AG04450 (cell line): ENCODE data around the gene UIMC1. TPM values are rescaled to one million over a fixed set of nuclear protein-coding genes. Genes with fewer than 3 reads are reported as not detected.

Source experiments
- CTCF ChIA-PET: fragments of 300-600, 350-600 bp; formaldehyde crosslinking; extraction: SDS; loops from one replicate; lab custom pipeline; 2022; ENCODE audit warnings: antibody characterized with exemption, inconsistent platforms; lab: Charles Lee
- POLR2A ChIA-PET: fragments of 350-600 bp; formaldehyde crosslinking; extraction: SDS; loops from one replicate; lab custom pipeline; 2021; ENCODE audit warnings: antibody characterized with exemption, inconsistent platforms; lab: Yijun Ruan, JAX
- DNase-seq: peaks from one replicate; pipeline ENCODE4 v3.0.0-alpha.2; 2011; ENCODE audit warnings: low read depth, low spot score
- H3K27ac ChIP-seq: one replicate; pipeline ENCODE4 v1.5.1; 2012; ENCODE audit warnings: low read depth, low read length, control low read depth
- H3K27me3 ChIP-seq: one replicate; pipeline ENCODE4 v1.6.0; 2012; ENCODE audit warnings: low read length; ENCODE audit not compliant: control insufficient read depth, insufficient read depth
- H3K4me3 ChIP-seq: 2 replicates; pipeline ENCODE4 v1.5.1; 2011; ENCODE audit warnings: mild to moderate bottlenecking, low read depth, low read length, control low read depth
- H3K9me3 ChIP-seq: 2 replicates; pipeline ENCODE4 v1.5.1; 2012; ENCODE audit warnings: low read length; ENCODE audit not compliant: control insufficient read depth, insufficient read depth
- polyA plus RNA-seq: library from polyadenylated mRNA; depleted of rRNA; stranded (reverse); fragments of >200 nt; gene quantifications from 2 replicates; pipeline ENCODE4 v1.2.3, GENCODE V29; 2011
- TF ChIP-seq, protein P1 (sequence below): IDR thresholded peaks from 2 replicates; pipeline ENCODE4 v1.5.1; 2011; ENCODE audit warnings: low read depth, low read length, control low read depth, inconsistent platforms

The UIMC1 gene
- polyA plus RNA-seq, 1 experiment, result 27.8 TPM

DNA sequence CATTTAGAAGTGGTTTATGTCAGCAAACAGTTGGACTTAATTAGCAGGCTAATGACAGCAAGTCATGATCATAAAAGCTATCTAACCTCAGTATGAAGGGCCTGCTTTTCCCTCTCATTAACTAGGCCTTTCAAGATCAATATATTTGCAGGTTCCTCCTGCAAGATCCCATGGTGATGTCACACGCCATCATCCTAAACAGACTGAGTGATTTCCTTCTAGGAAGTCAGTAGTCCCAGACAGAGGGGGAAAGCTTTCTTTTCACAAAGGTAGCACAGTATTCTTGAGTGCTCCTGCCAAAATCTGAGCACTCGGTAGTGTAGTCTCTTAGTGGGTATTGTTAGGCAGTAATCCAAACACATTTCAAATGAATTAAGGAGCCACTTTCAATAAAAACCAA, 52.5 kb downstream of the UIMC1 start:
- TF ChIP-seq, protein P1, sequence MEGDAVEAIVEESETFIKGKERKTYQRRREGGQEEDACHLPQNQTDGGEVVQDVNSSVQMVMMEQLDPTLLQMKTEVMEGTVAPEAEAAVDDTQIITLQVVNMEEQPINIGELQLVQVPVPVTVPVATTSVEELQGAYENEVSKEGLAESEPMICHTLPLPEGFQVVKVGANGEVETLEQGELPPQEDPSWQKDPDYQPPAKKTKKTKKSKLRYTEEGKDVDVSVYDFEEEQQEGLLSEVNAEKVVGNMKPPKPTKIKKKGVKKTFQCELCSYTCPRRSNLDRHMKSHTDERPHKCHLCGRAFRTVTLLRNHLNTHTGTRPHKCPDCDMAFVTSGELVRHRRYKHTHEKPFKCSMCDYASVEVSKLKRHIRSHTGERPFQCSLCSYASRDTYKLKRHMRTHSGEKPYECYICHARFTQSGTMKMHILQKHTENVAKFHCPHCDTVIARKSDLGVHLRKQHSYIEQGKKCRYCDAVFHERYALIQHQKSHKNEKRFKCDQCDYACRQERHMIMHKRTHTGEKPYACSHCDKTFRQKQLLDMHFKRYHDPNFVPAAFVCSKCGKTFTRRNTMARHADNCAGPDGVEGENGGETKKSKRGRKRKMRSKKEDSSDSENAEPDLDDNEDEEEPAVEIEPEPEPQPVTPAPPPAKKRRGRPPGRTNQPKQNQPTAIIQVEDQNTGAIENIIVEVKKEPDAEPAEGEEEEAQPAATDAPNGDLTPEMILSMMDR, result no peak
- no peak for DNase-seq
- ChIA-PET POLR2A (interaction anchor here (0.7 kb wide), 2 partner anchors 12 to 22 kb away, joined by 3 to 4 read pairs; no protein-coding TSS in a partner anchor), CTCF (interaction anchor here (1.2 kb wide), 1 partner anchor 293 kb away, joined by 8 read pairs; no protein-coding TSS in a partner anchor)
- Histone ChIP-seq H3K27ac (no peak overlapping the region), H3K27me3 (no peaks in the 10 kb centered on the region), H3K4me3 (no peak overlapping the region), H3K9me3 (no peaks in the 10 kb centered on the region)

DNA sequence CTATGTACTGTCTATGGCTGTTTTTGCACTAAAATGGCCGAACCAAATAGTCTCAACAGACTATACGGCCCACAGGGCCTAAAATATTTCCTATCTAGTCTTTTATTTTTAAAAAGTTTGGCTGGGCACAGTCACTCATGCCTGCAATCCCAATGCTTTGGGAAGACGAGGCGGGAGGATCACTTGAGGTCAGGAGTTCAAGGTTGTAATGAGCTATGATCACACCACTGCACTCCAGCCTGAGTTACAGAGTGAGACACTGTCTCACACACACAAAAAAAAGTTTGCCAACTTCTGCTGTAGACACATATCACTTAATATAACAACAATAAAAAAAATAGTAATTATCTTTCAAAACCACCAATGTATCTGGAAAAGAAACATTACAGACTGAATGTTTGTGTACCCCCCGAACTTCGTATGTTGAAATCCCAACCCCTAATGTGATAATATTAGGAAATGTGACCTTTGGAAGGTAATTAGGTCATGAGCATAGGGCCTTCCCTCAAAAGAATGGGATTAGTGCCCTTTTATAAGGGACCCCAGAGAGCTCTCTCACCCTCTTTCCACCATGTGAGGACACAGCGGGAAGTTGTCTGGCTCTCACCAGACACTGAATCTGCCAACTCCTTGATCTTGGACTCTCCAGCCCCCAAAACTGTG, 53.9 kb downstream of the UIMC1 start:
- H3K27me3 ChIP-seq, result no peaks in the 10 kb centered on the region
- no peak overlapping the region for H3K27ac ChIP-seq
- POLR2A ChIA-PET, result no interaction called here
- no peak overlapping the region for H3K4me3 ChIP-seq
- TF ChIP-seq, protein P1, result no peak
- H3K9me3 ChIP-seq, result no peaks in the 10 kb centered on the region
- CTCF ChIA-PET, result interaction anchor here (3.6 kb wide), 1 partner anchor 292 kb away, joined by 17 read pairs; no protein-coding TSS in a partner anchor
- DNase-seq, result no peak

DNA sequence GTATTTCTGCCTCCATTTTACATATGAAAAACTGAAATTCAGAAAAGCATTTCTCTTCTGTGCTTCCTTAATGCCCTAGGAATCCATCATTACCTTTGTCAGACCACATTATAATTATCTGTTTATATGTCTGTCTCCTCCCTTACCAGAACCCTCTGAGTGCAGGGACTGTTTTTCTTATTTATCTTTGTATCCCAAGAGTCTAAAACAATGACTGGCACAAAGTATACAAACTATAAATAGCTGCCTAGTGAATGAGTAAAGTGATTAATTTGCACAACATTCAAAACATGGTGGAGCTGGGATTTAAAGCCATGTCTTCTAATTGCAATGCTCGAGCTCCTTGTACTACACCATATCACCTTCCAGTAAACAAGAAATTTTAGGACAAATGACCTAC, 58.1 kb downstream of the UIMC1 start:
- ChIA-PET CTCF (interaction anchor here (1.7 kb wide), 1 partner anchor 288 kb away, joined by 17 read pairs; no protein-coding TSS in a partner anchor), POLR2A (no interaction called here)
- H3K4me3 ChIP-seq, result no peak overlapping the region
- TF ChIP-seq, protein P1, result no peak
- no peak overlapping the region for H3K27ac ChIP-seq
- H3K9me3 ChIP-seq, result no peaks in the 10 kb centered on the region
- H3K27me3 ChIP-seq, result no peaks in the 10 kb centered on the region
- DNase-seq, result no peak

DNA sequence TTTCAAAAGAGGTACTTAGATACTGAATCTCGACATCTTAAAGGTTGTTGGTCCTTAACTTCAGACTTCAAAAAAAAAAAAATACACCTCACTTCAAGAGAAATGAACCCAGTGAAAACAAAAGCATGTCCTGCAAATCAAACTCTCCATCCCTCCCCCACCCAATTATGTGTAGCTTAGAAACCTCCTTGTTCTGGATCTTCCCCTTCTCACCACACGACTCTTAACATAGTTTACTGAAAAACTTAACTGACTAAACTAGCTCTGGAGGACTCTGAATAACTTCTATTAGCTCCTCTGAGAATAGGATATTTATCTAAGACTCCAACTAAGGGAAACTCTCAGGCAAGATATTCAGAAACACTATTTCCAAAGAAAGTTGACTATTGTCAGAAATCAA, 58.7 kb downstream of the UIMC1 start:
- ChIA-PET CTCF (interaction anchor here (1.7 kb wide), 1 partner anchor 287 kb away, joined by 17 read pairs; no protein-coding TSS in a partner anchor), POLR2A (interaction anchor here (0.7 kb wide), 1 partner anchor 26 kb away, joined by 8 read pairs; no protein-coding TSS in a partner anchor)

More for the DNA sequence above, 58.7 kb downstream of the UIMC1 start:
- no peaks in the 10 kb centered on the region for H3K9me3 ChIP-seq
- TF ChIP-seq, protein P1, result no peak
- H3K27ac ChIP-seq, result no peak overlapping the region
- H3K27me3 ChIP-seq, result no peaks in the 10 kb centered on the region
- no peak for DNase-seq
- H3K4me3 ChIP-seq, result no peak overlapping the region
